HEK293 (cell line): Measurements from ENCODE around the gene CACNG4.
A peak's percentile ranks its signal among the peaks of the same experiment; 100 is the strongest.

Source experiments
- CTCF ChIA-PET: fragments of 350-600 bp; formaldehyde crosslinking; extraction: SDS; loops from one replicate; lab custom pipeline; 2021; ENCODE audit warnings: antibody characterized with exemption; lab: Yijun Ruan, JAX
- POLR2A ChIA-PET: fragments of 300-600 bp; formaldehyde crosslinking; extraction: SDS; loops from one replicate; lab custom pipeline; 2020; ENCODE audit warnings: antibody characterized with exemption, inconsistent platforms; lab: Yijun Ruan, JAX
- H3K27ac ChIP-seq: fragments of 200-500 bp; sonication (Bioruptor generic); 2 replicates; pipeline ENCODE4 v1.5.1; 2014; ENCODE audit warnings: low read depth, low read length, control low read depth, inconsistent platforms; ENCODE audit errors: extremely low read depth
- H3K36me3 ChIP-seq, 2 experiments: fragments of 200-500 bp in 1 of 2; sonication (Bioruptor generic) in 1 of 2; 1 replicate in 1 of 2; 2 replicates in 1 of 2; pipeline ENCODE4 v1.5.1; 2014 to 2017; ENCODE audit warnings: inconsistent platforms in 2 of 2, low read length in 2 of 2; ENCODE audit not compliant: control insufficient read depth in 2 of 2, insufficient read depth in 1 of 2
- H3K4me1 ChIP-seq: fragments of 200-500 bp; sonication (Bioruptor generic); 2 replicates; pipeline ENCODE4 v1.5.1; 2014; ENCODE audit warnings: mild to moderate bottlenecking, low read length, inconsistent platforms; ENCODE audit not compliant: control insufficient read depth, insufficient read depth
- H3K4me3 ChIP-seq: 2 replicates; pipeline ENCODE4 v1.5.1; 2011; ENCODE audit warnings: low read depth, mild to moderate bottlenecking, control low read depth, low read length, moderate library complexity
- H3K9me3 ChIP-seq: fragments of 200-500 bp; sonication (Bioruptor generic); 2 replicates; pipeline ENCODE4 v1.5.1; 2014; ENCODE audit warnings: low read depth, low read length, inconsistent platforms; ENCODE audit not compliant: control insufficient read depth, insufficient read depth
- BCL11A ChIP-seq: fragments of 450-650 bp; formaldehyde crosslinking; IDR thresholded peaks from 2 replicates; pipeline ENCODE4 v1.5.1; 2016; ENCODE audit warnings: low read depth, missing biosample characterization, missing genetic modification characterization
- EGR2 ChIP-seq: fragments of 450-650 bp; formaldehyde crosslinking; IDR thresholded peaks from 2 replicates; pipeline ENCODE4 v1.5.1; 2016; ENCODE audit warnings: low read depth, missing biosample characterization, missing genetic modification characterization
- GFI1B ChIP-seq: fragments of 450-650 bp; formaldehyde crosslinking; IDR thresholded peaks from 2 replicates; pipeline ENCODE4 v1.5.1; 2016; ENCODE audit warnings: missing biosample characterization, missing genetic modification characterization
- HIC1 ChIP-seq: fragments of 450-650 bp; formaldehyde crosslinking; IDR thresholded peaks from 2 replicates; pipeline ENCODE4 v1.5.1; 2016; ENCODE audit warnings: missing biosample characterization, missing genetic modification characterization
- KLF7 ChIP-seq: fragments of 450-650 bp; formaldehyde crosslinking; IDR thresholded peaks from 2 replicates; pipeline ENCODE4 v1.5.1; 2016; ENCODE audit warnings: missing biosample characterization, missing genetic modification characterization, borderline replicate concordance
- PRDM1 ChIP-seq: fragments of 450-650 bp; formaldehyde crosslinking; IDR thresholded peaks from 2 replicates; pipeline ENCODE4; 2016; ENCODE audit warnings: missing biosample characterization, missing genetic modification characterization
- PRDM10 ChIP-seq: fragments of 450-650 bp; formaldehyde crosslinking; IDR thresholded peaks from 2 replicates; pipeline ENCODE4 v1.5.1; 2016; ENCODE audit warnings: missing biosample characterization, missing genetic modification characterization
- PRDM4 ChIP-seq: fragments of 450-650 bp; formaldehyde crosslinking; IDR thresholded peaks from 2 replicates; pipeline ENCODE4 v1.5.1; 2017; ENCODE audit warnings: missing biosample characterization, missing genetic modification characterization
- YY2 ChIP-seq: fragments of 450-650 bp; formaldehyde crosslinking; IDR thresholded peaks from 2 replicates; pipeline ENCODE4 v1.5.1; 2016; ENCODE audit warnings: missing biosample characterization, missing genetic modification characterization
- ZBTB7A ChIP-seq: fragments of 450-650 bp; formaldehyde crosslinking; IDR thresholded peaks from 2 replicates; pipeline ENCODE4 v1.5.1; 2016; ENCODE audit warnings: low read depth, missing biosample characterization, missing genetic modification characterization
- ZFHX2 ChIP-seq: fragments of 450-650 bp; formaldehyde crosslinking; conservative IDR thresholded peaks from 2 replicates; pipeline ENCODE4 v1.5.1; 2016; ENCODE audit warnings: missing biosample characterization, missing genetic modification characterization
- ZNF23 ChIP-seq: fragments of 450-650 bp; formaldehyde crosslinking; IDR thresholded peaks from 2 replicates; pipeline ENCODE4 v1.5.1; 2016; ENCODE audit warnings: missing biosample characterization, missing genetic modification characterization, borderline replicate concordance
- ZNF341 ChIP-seq: fragments of 450-650 bp; formaldehyde crosslinking; IDR thresholded peaks from 2 replicates; pipeline ENCODE4; 2016; ENCODE audit warnings: low read depth, missing biosample characterization, missing genetic modification characterization
- ZNF362 ChIP-seq: fragments of 450-650 bp; formaldehyde crosslinking; IDR thresholded peaks from 2 replicates; pipeline ENCODE4 v1.5.1; 2016; ENCODE audit warnings: missing biosample characterization, missing genetic modification characterization
- ZNF366 ChIP-seq: fragments of 450-650 bp; formaldehyde crosslinking; conservative IDR thresholded peaks from 2 replicates; pipeline ENCODE4 v1.5.1; 2016; ENCODE audit warnings: missing biosample characterization, missing genetic modification characterization
- ZNF37A ChIP-seq: fragments of 450-650 bp; IDR thresholded peaks from 2 replicates; pipeline ENCODE4 v1.5.1; 2018; ENCODE audit warnings: missing biosample characterization, missing genetic modification characterization
- ZNF449 ChIP-seq: fragments of 450-650 bp; formaldehyde crosslinking; IDR thresholded peaks from 2 replicates; pipeline ENCODE4 v1.5.1; 2017; ENCODE audit warnings: missing biosample characterization, mild to moderate bottlenecking, missing genetic modification characterization, moderate library complexity
- ZNF555 ChIP-seq: fragments of 450-650 bp; formaldehyde crosslinking; conservative IDR thresholded peaks from 2 replicates; pipeline ENCODE4 v1.5.1; 2017; ENCODE audit warnings: missing biosample characterization, mild to moderate bottlenecking, missing genetic modification characterization, inconsistent platforms
- ZNF600 ChIP-seq: fragments of 450-650 bp; formaldehyde crosslinking; IDR thresholded peaks from 2 replicates; pipeline ENCODE4 v1.5.1; 2016; ENCODE audit warnings: missing biosample characterization, missing genetic modification characterization
- ZNF704 ChIP-seq: fragments of 450-650 bp; formaldehyde crosslinking; IDR thresholded peaks from 2 replicates; pipeline ENCODE4 v1.5.1; 2016; ENCODE audit warnings: missing biosample characterization, missing genetic modification characterization
- ZNF707 ChIP-seq: fragments of 450-650 bp; formaldehyde crosslinking; IDR thresholded peaks from 2 replicates; pipeline ENCODE4 v1.5.1; 2016; ENCODE audit warnings: missing biosample characterization, missing genetic modification characterization
- ZNF776 ChIP-seq: fragments of 450-650 bp; formaldehyde crosslinking; IDR thresholded peaks from 2 replicates; pipeline ENCODE4 v1.5.0; 2017; ENCODE audit warnings: missing biosample characterization, missing genetic modification characterization, borderline replicate concordance
- ZSCAN16 ChIP-seq: fragments of 450-650 bp; formaldehyde crosslinking; IDR thresholded peaks from 2 replicates; pipeline ENCODE4 v1.5.1; 2016; ENCODE audit warnings: missing biosample characterization, missing genetic modification characterization

Gene CACNG4

GRCh38 chr17:66967837-66968543 lies 3.5 kb downstream of the CACNG4 start:
- Histone ChIP-seq H3K4me1 (no peaks in the 10 kb centered on the region), H3K36me3 (no peaks in the 10 kb centered on the region), H3K27ac (no peak overlapping the region), H3K9me3 (no peaks in the 10 kb centered on the region), H3K4me3 (no peak overlapping the region)
- ChIA-PET POLR2A (no interaction called here), CTCF (interaction anchor here (0.7 kb wide), 1 partner anchor 63 kb away, joined by 4 read pairs; no protein-coding TSS in a partner anchor)
- TF ChIP-seq YY2 (tag by site-specific recombination) = no peak
- no peak for TF ChIP-seq ZNF707 (tag by site-specific recombination)
- TF ChIP-seq ZSCAN16 (tag by site-specific recombination) = peak; percentile 65; the same call in 1 of the 2 replicates
- TF ChIP-seq ZNF366 = no peak; the same call in 1 of the 2 replicates
- peak; percentile 88 for TF ChIP-seq PRDM1
- peak; percentile 90 for TF ChIP-seq ZNF449
- no peak for TF ChIP-seq ZFHX2 (tag by site-specific recombination)
- TF ChIP-seq ZBTB7A (tag by site-specific recombination) = no peak
- no peak for TF ChIP-seq ZNF37A (tag by site-specific recombination)
- TF ChIP-seq GFI1B (tag by site-specific recombination) = no peak
- TF ChIP-seq PRDM10 (tag by site-specific recombination) = no peak
- TF ChIP-seq ZNF600 (tag by site-specific recombination) = peak; percentile 17; the same call in 1 of the 2 replicates
- TF ChIP-seq ZNF362 (tag by site-specific recombination) = no peak

- H3K4me1 ChIP-seq = no peaks in the 10 kb centered on the region
- H3K27ac ChIP-seq = no peak overlapping the region
- H3K9me3 ChIP-seq = no peaks in the 10 kb centered on the region
- POLR2A ChIA-PET = no interaction called here
- H3K36me3 ChIP-seq = no peaks in the 10 kb centered on the region
- no peak overlapping the region for H3K4me3 ChIP-seq
- CTCF ChIA-PET = no interaction called here
- no peak for TF ChIP-seq ZNF341 (tag by site-specific recombination)
- no peak for TF ChIP-seq BCL11A (tag by site-specific recombination)
- TF ChIP-seq ZNF704 (tag by site-specific recombination) = no peak
- TF ChIP-seq PRDM4 (tag by site-specific recombination) = no peak
- no peak for TF ChIP-seq ZNF776 (tag by site-specific recombination)
- TF ChIP-seq HIC1 (tag by site-specific recombination) = no peak
- TF ChIP-seq KLF7 (tag by site-specific recombination) = no peak
- no peak for TF ChIP-seq ZNF23 (tag by site-specific recombination)
- no peak for TF ChIP-seq EGR2 (tag by site-specific recombination)
- TF ChIP-seq ZNF555 (tag by site-specific recombination) = no peak
Measured at GRCh38 chr17:66968916-66969315, 4.4 kb downstream of the CACNG4 start.
